AG09319 (cell line): ENCODE results near the gene NEDD9.

Source experiments
- DNase-seq: peaks from one replicate; pipeline ENCODE4 v3.0.0-alpha.2; 2010; ENCODE audit warnings: low read depth; ENCODE audit errors: extremely low read depth
- CTCF ChIP-seq: IDR thresholded peaks from 2 replicates; pipeline ENCODE4 v1.5.1; 2011; ENCODE audit warnings: low read depth, mild to moderate bottlenecking, inconsistent platforms, low read length, moderate library complexity

NEDD9 gene

DNA sequence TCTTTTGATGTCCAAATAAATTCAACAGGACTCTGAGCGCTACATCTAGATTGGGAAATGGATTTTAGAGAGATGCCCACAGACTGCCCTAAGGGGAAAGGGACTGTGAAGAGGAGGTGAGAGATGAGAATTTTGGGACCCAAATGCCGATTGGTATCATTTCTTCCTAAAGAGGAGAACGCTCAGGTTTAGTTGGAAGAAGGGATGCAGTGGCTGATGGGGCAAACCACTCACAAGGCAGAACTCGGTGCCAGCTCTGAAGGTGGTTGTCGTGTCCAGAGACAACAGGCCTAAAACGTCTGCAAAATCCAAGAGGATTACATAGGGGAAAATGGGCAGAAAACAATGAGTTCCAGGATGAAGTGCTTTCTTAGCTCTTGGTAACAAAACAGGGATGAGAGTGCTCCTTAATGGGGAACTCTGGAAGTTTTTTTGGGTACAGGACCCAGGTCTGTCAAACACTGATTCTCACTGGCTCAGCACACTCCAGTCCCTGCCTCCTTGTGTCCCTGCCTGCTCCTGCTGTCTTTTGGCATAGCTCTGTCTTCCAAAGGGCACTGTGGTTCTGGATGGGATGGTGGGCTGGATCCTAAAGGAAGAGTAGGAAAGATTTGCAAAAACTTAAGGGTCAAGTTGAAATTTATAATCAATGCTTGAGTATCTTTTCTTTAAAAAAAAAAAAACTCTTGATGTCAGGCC is 29.0 kb downstream of the NEDD9 start:
- no peak for DNase-seq
- no peak for TF ChIP-seq CTCF

- DNase-seq = no peak
- TF ChIP-seq CTCF = no peak
Measured at GRCh38 chr6:11202513-11203305, 29.8 kb downstream of the NEDD9 start.

DNA sequence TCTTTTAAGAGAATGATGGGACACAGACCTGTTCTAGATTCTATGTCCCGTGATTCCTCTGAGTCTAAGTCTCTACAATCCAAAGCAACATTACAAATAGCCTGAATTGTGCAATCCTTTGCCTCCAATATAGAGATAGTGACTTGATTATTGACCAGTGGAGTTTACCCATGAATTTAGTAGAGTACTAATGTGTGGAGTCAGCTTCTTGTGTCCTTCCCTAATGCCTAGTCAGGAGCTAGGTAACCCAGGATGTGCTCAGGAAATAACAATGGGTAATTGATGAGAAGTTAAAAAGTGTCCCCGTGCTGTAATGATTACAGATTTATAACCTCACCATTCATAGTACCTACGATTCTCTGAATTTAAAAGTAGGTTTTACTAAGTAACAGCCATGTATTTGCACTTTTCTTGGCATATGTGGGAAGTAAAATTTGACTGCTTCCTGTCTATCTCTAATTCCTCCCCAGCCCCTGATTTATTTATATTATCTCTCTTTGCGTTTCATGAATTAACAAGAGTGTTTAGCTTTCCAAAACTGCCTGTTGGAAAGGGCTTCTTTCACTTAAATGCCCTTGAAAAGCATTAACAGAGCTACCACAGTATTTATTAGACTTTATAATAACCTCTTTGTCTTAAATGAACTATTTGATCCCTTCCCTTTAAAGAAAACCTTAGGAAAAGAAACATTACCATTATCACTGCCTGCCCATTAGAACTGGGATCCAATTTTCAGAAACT is 30.5 kb downstream of the NEDD9 start:
- no peak for DNase-seq
- no peak for TF ChIP-seq CTCF

GRCh38 chr6:11201015-11201414 is 31.5 kb downstream of the NEDD9 start:
- TF ChIP-seq CTCF = no peak
- no peak for DNase-seq

GRCh38 chr6:11200356-11200755 is 32.1 kb downstream of the NEDD9 start:
- DNase-seq = no peak
- no peak for TF ChIP-seq CTCF

DNA sequence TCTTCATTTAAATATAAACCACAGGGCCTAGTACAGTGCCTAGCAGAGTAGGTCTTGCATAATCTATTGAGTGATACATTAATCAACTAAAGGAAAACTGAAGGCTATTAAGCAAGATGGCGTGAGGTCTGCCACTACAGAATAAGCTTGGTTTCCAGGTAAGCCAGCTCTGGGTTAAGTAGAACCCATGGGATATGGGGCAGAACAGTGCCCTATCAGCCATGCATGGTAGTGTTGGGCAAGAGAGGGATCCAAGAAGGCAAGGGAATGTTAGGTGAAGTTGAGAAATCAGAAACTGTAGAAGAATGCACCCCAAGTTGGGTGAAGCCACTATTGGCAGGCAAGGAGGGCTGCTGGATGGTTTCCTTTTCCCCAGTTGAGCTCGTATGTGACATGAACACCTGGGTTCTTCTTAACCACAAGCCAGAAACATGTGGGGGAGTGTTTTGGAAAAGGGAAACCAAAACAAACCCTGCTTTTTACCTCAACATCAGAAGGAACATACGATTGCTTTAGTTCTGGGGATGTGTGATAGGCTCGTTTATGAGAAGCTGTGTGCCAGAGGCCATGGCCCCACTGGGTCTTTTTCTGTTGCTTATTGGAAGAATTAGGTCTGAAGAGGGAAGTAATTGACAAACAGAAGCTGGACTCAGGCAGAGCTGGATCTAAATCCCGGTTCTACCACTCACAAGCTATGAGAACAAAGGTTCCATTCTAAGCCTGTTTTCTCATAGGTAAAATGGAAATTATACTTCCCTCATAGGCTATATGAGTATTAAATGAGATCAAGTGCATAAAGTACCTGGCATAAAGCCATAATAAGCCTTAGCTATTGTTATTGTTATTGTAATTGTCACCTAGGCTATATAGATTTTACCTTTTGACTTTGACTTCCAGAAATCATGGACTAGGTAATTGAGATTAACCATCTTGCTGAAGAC is 33.5 kb downstream of the NEDD9 start:
- no peak for DNase-seq
- TF ChIP-seq CTCF = no peak
